Activated T-cell treated with anti-CD3 and anti-CD28 coated beads, Interleukin-2, amount 50 U/mL, for 4 hours (primary cell): Measurements from ENCODE around the gene GPR162. TPM values are rescaled to one million over a fixed set of nuclear protein-coding genes. Genes with fewer than 3 reads are reported as not detected.
A peak's percentile ranks its signal among the peaks of the same experiment; 100 is the strongest.
"Not testable (repeated sequence)": the region's sequence is repeated elsewhere in the genome, so short reads cannot be mapped to it uniquely, and the experiment has no call there.

Experiments
- ATAC-seq, 2 donors: fragments of 200-7000 bp; cut with Tn5 transposase; one replicate each; pipeline ENCODE4 v1.10.0; 2021
- DNase-seq: peaks from one replicate; pipeline ENCODE4 v3.0.0-alpha.2; 2020
- H3K27me3 Mint-ChIP-seq: one replicate; pipeline ENCODE4 v1.8.0; 2021; ENCODE audit warnings: low read depth, mixed read lengths
- H3K36me3 Mint-ChIP-seq: one replicate; pipeline ENCODE4 v1.8.0; 2022; ENCODE audit warnings: mixed read lengths; ENCODE audit not compliant: insufficient read depth
- H3K4me1 Mint-ChIP-seq: one replicate; pipeline ENCODE4 v1.8.0; 2021; ENCODE audit warnings: low read depth, mixed read lengths
- H3K4me3 Mint-ChIP-seq: one replicate; pipeline ENCODE4 v1.8.0; 2021; ENCODE audit warnings: mild to moderate bottlenecking, moderate library complexity, mixed read lengths
- H3K9me3 Mint-ChIP-seq: one replicate; pipeline ENCODE4 v1.8.0; 2021; ENCODE audit warnings: mixed read lengths
- total RNA-seq, 3 donors: library from RNA; stranded (reverse); gene quantifications; one replicate each; pipeline ENCODE4 v1.2.1, GENCODE V29; 2021

Gene GPR162
- total RNA-seq, 3 donors from 2014 or later: 0.08 to 0.38 TPM; not detected in 1

DNA sequence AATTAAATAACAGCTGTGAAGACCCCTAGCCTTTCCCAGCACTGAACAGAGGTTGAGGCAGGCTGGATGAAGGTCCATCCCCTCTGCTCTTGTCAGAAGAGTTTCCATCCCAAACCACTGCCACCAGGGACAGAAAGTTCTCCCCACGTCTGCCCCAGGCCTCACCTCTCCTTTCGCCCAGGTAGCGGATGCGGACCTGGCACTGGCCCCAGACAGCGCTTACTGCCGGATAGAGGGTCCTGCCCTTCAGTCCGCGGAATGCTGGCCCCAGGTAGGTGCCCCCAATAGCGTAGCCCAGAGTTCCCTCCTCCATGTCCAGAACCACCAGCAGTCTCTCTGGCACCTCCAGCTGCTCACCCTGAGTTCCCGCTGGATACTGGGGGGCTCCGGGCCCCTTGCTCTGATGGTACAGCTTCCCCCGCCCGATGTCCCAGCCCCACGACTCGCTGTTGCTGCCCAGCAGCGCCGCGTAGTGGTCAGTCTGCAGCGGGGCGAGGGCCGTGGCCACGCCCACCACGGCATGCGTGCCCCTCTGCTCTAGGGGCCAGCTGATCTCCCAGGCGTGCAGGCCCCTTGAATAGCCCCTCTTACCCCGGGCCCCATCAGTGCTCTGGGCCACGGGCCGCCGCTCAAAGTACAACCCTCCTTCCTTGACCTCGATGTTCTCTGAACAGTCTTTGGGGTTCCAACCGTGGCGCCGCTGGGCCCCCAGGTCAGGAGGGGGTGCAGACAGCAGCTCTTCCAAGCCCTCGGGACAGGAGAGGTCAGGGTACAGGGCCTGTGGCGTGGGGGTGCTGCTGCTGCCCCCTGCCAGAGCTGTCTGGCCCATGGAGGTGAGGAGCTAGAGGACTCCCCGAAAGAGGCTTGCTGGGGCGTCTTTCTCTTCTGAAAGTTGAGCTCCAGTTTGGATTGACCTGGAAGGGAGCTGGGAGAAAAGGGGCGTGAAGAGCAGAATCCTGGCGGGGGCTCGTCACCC, 50.7 kb downstream of the GPR162 start:
- H3K9me3 Mint-ChIP-seq: no peaks in the 10 kb centered on the region
- H3K36me3 Mint-ChIP-seq: peaks cover 26% of the 10 kb centered on the region
- peak; percentile 82 for DNase-seq
- peak; percentile 39 to 42 for ATAC-seq
- peaks cover 47% of the 10 kb centered on the region for H3K4me1 Mint-ChIP-seq
- H3K27me3 Mint-ChIP-seq: no peaks in the 10 kb centered on the region
- peak overlapping the region; percentile 92 for H3K4me3 Mint-ChIP-seq

DNA sequence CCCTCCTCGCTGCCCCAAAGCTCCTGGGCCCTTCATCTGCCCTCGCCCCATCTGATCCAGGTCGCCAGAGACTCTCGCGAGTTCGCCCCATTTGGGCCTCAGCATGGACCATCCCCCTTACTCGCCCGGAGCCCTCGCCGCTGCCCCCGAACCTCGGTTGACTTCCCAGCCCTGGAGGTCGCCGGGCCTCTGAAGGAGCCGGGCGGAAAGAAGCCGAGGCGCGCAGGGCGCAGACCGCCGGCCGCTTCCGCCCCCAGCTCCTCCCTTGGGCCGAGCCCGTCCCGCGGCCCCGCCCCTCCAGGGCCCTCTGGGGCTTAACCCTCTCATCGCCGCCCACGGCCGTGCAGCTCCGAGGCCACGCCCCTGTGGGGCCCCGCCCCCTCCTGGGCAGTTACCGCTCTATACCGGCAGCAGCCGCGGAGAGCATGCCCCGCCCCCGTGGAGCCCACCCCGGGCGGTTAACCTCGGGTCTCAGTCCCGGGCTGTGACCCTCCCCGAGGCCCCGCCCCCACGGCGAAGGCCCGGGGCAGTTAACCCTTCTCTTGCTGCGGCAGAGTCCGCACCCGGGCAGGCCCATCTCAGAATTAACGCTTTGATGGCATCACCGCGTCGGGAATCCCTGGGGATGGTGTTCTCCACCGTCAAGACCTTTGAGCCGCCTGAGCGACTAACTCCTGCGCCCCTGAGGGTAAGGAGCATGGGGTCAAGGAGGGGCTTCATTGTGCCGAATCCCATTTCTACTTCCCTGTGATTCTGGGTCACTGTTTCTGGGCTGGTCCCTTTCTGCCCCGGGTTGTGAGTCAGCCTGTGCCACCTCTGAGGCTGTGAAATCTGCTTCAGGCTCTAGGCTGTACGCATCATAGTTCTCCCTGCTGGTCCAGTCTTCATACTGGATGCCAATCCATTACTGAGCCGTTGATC, 51.7 kb downstream of the GPR162 start, which contains the start of gene SPSB2:
Gene SPSB2, minus strand, starts transcription at position 210 of the 921 bp plus-strand sequence. CDS start 402 bp downstream, outside the sequence.
- peaks cover 45% of the 10 kb centered on the region for H3K4me1 Mint-ChIP-seq
- H3K4me3 Mint-ChIP-seq: peak within 1 kb of the TSS; percentile 92
- no peaks in the 10 kb centered on the region for H3K9me3 Mint-ChIP-seq
- H3K27me3 Mint-ChIP-seq: no peaks in the 10 kb centered on the region
- peak; percentile 81 to 83 for ATAC-seq
- peak; percentile 99 for DNase-seq
- H3K36me3 Mint-ChIP-seq: peaks cover 26% of the 10 kb centered on the region

DNA sequence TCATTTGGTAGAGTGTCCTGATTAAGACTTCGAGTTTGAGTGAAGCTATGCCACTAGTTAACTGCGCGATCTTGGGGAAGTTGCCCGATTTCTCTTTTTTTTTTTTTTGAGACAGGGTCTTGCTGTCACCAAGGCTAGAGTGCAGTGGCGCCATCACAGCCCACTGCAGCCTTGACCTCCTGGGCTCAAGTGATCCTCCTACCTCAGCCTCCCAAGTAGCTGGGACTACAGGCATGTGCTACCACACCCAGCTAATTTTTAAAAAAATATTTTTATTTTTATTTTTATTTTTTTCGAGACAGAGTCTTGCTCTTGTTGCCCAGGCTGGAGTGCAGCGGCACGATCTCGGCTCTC, 52.4 kb downstream of the GPR162 start:
- not testable (repeated sequence) for DNase-seq, ATAC-seq, H3K9me3 Mint-ChIP-seq, H3K27me3 Mint-ChIP-seq
- H3K36me3 Mint-ChIP-seq: peaks cover 21% of the 10 kb centered on the region
- peak overlapping the region; percentile 92 for H3K4me3 Mint-ChIP-seq
- peaks cover 39% of the 10 kb centered on the region for H3K4me1 Mint-ChIP-seq

Other genes starting within 250 kb of the GPR162 start
- 100 to 1,000 TPM; 311 to 336 (median 332) TPM for gene CHD4, start 214.4 kb upstream of the GPR162 start, total RNA-seq
- gene LPAR5, start 185.9 kb upstream of the GPR162 start, total RNA-seq: 1 to 10 TPM; 3.8 to 5.5 (median 5.1) TPM
- gene ACRBP, start 174.4 kb upstream of the GPR162 start, total RNA-seq: 1 to 10 TPM in 1 of 3 donors, under 1 TPM in 2; 0.65 to 1.3 (median 0.71) TPM
- gene ING4, start 158.7 kb upstream of the GPR162 start, total RNA-seq: 1 to 10 TPM; 5.9 to 7.5 (median 6.9) TPM
- 10 to 100 TPM; 59.7 to 70.2 (median 63.3) TPM for gene ZNF384, start 132.4 kb upstream of the GPR162 start, total RNA-seq
- under 1 TPM; 0.20 to 0.57 (median 0.40) TPM for gene PIANP, start 121.0 kb upstream of the GPR162 start, total RNA-seq
- 10 to 100 TPM; 46.5 to 54.4 (median 48.1) TPM for gene COPS7A, start 97.8 kb upstream of the GPR162 start, total RNA-seq
- gene MLF2, start 68.7 kb upstream of the GPR162 start, total RNA-seq: 100 to 1,000 TPM; 185 to 199 (median 189) TPM
- 10 to 100 TPM; 26.3 to 32.6 (median 29.4) TPM for gene PTMS, start 55.5 kb upstream of the GPR162 start, total RNA-seq
- gene LAG3, start 49.3 kb upstream of the GPR162 start, total RNA-seq: 100 to 1,000 TPM in 1 of 3 donors, 10 to 100 TPM in 2; 71.1 to 125 (median 86.4) TPM
- gene CD4, start 32.3 kb upstream of the GPR162 start, total RNA-seq: 10 to 100 TPM; 42.0 to 76.9 (median 51.4) TPM
- under 1 TPM; 0.63 to 0.98 (median 0.83) TPM for gene P3H3, start 6.6 kb downstream of the GPR162 start, total RNA-seq
- under 1 TPM; 0.13 to 0.90 (median 0.38) TPM for gene GNB3, start 19.1 kb downstream of the GPR162 start, total RNA-seq
- gene CDCA3, start 29.5 kb downstream of the GPR162 start, total RNA-seq: 1 to 10 TPM; 1.7 to 4.0 (median 3.1) TPM
- 100 to 1,000 TPM; 169 to 192 (median 176) TPM for gene USP5, start 30.3 kb downstream of the GPR162 start, total RNA-seq
- gene TPI1, start 45.7 kb downstream of the GPR162 start, total RNA-seq: 1,000 to 10,000 TPM; 1,135 to 1,217 (median 1,169) TPM
- 1 to 10 TPM; 5.6 to 8.5 (median 6.7) TPM for gene SPSB2, start 51.5 kb downstream of the GPR162 start, total RNA-seq
- 1 to 10 TPM; 2.1 to 3.0 (median 3.0) TPM for gene LRRC23, start 83.0 kb downstream of the GPR162 start, total RNA-seq
- 10 to 100 TPM; 83.5 to 97.4 (median 85.2) TPM for gene ENO2, start 92.8 kb downstream of the GPR162 start, total RNA-seq
- gene ATN1, start 106.1 kb downstream of the GPR162 start, total RNA-seq: 10 to 100 TPM; 65.8 to 73.9 (median 70.7) TPM
- gene RNU7-1, start 122.0 kb downstream of the GPR162 start, total RNA-seq: not detected
- gene C12orf57, start 122.2 kb downstream of the GPR162 start, total RNA-seq: 100 to 1,000 TPM; 180 to 190 (median 184) TPM
- gene PTPN6, start 129.5 kb downstream of the GPR162 start, total RNA-seq: 100 to 1,000 TPM; 309 to 404 (median 401) TPM
- gene PHB2, start 148.8 kb downstream of the GPR162 start, total RNA-seq: 100 to 1,000 TPM; 619 to 718 (median 635) TPM
- gene EMG1, start 149.1 kb downstream of the GPR162 start, total RNA-seq: 100 to 1,000 TPM; 215 to 254 (median 223) TPM
- 10 to 100 TPM; 24.4 to 27.6 (median 25.0) TPM for gene LPCAT3, start 196.7 kb downstream of the GPR162 start, total RNA-seq
- 1 to 10 TPM; 1.6 to 1.7 (median 1.6) TPM for gene C1S, start 238.9 kb downstream of the GPR162 start, total RNA-seq